ENCODE results near the gene SLC7A5.

GRCh38 chr16:87853411-87854052 lies 15.8 kb downstream of the SLC7A5 start:
- TF ChIP-seq, protein P1, sequence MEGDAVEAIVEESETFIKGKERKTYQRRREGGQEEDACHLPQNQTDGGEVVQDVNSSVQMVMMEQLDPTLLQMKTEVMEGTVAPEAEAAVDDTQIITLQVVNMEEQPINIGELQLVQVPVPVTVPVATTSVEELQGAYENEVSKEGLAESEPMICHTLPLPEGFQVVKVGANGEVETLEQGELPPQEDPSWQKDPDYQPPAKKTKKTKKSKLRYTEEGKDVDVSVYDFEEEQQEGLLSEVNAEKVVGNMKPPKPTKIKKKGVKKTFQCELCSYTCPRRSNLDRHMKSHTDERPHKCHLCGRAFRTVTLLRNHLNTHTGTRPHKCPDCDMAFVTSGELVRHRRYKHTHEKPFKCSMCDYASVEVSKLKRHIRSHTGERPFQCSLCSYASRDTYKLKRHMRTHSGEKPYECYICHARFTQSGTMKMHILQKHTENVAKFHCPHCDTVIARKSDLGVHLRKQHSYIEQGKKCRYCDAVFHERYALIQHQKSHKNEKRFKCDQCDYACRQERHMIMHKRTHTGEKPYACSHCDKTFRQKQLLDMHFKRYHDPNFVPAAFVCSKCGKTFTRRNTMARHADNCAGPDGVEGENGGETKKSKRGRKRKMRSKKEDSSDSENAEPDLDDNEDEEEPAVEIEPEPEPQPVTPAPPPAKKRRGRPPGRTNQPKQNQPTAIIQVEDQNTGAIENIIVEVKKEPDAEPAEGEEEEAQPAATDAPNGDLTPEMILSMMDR (tag by site-specific recombination; IDR thresholded peaks at IDR 0.05): no peak
- TF ChIP-seq ZNF140 (tag by site-specific recombination; IDR thresholded peaks at IDR 0.05) (no peak), KLF16 (tag by site-specific recombination; IDR thresholded peaks at IDR 0.05) (peak; percentile 48), YY1 (tag by site-specific recombination; IDR thresholded peaks at IDR 0.05) (no peak), ZNF510 (tag by site-specific recombination; IDR thresholded peaks at IDR 0.05; ENCODE audit: insufficient replicate concordance) (no peak), ZNF133 (tag by site-specific recombination; IDR thresholded peaks at IDR 0.05) (no peak), ATF2 (tag by site-specific recombination; IDR thresholded peaks at IDR 0.05; ENCODE audit: low read depth) (peak; percentile 68; the same call in 1 of the 2 replicates)
